Esophagus muscularis mucosa (tissue), 4 donors: Measurements from ENCODE around the gene SPSB3. TPM values are rescaled to one million over a fixed set of nuclear protein-coding genes. Genes with fewer than 3 reads are reported as not detected.

Experiments
- DNase-seq: peaks from one replicate; pipeline ENCODE4 v3.0.0-alpha.2; 2017; ENCODE audit errors: extremely low spot score
- H3K27ac ChIP-seq, 4 donors: fragments of 200-600 bp; sonication (generic); replicated peaks in 1 of 4; 1 replicate in 3 of 4; 2 replicates in 1 of 4; pipeline ENCODE4 v1.5.1; 2016 to 2019; ENCODE audit warnings: mild to moderate bottlenecking in 1 of 4
- H3K27me3 ChIP-seq, 4 donors: fragments of 200-600 bp; sonication (generic); one replicate each; pipeline versions ENCODE4 v1.5.1 to v1.6.0; 2016 to 2019
- H3K36me3 ChIP-seq, 4 donors: fragments of 200-600 bp; sonication (generic); one replicate each; pipeline ENCODE4 v1.5.1; 2016 to 2019
- H3K4me1 ChIP-seq, 4 donors: fragments of 200-600 bp; sonication (generic); one replicate each; pipeline ENCODE4 v1.5.1; 2016 to 2019
- H3K4me3 ChIP-seq, 4 donors: fragments of 200-600 bp; sonication (generic); 1 replicate in 2 of 4; 2 replicates in 2 of 4; pipeline ENCODE4 v1.5.1; 2016 to 2019; ENCODE audit warnings: mild to moderate bottlenecking in 4 of 4, moderate library complexity in 1 of 4
- H3K9me3 ChIP-seq, 4 donors: fragments of 200-600 bp; sonication (generic); 1 replicate in 3 of 4; 2 replicates in 1 of 4; pipeline ENCODE4 v1.5.1; 2016 to 2019
- EP300 ChIP-seq: sonication (generic); formaldehyde crosslinking; IDR thresholded peaks from one replicate; pipeline ENCODE4 v1.6.1; 2017; ENCODE audit warnings: antibody characterized with exemption
- POLR2A ChIP-seq: fragments of 450-650 bp; IDR thresholded peaks from one replicate; pipeline ENCODE4 v1.6.1; 2017; ENCODE audit warnings: antibody characterized with exemption, moderate library complexity, mild to moderate bottlenecking, low read depth
- POLR2AphosphoS5 ChIP-seq, 2 donors: sonication (generic); formaldehyde crosslinking; IDR thresholded peaks; one replicate each; pipeline ENCODE4 v1.6.1; 2017; ENCODE audit warnings: antibody characterized with exemption in 2 of 2
- WGBS: methylation state at CpG from one replicate; pipeline ENCODE4 v1.1.5; 2018; 5-methylcytosine and 5-hydroxymethylcytosine counted together
- intact Hi-C: fragments of 100-400 bp; cut with DNase I; formaldehyde crosslinking; loops from one replicate; pipeline ENCODE4 v1.15.1; 2023
- total RNA-seq, 4 donors: library from RNA; depleted of rRNA; stranded (reverse); fragments of >200 nt; gene quantifications; one replicate each; pipeline versions ENCODE4 v1.1.0 to v1.2.1, GENCODE V29; 2016
- TF ChIP-seq, protein P1 (sequence below), 3 experiments: fragments of 200-600 bp in 2 of 3; fragments of 450-650 bp in 1 of 3; sonication (generic) in 2 of 3; IDR thresholded peaks; one replicate each; pipeline ENCODE4 v1.5.1; 2017 to 2019; ENCODE audit warnings: antibody characterized with exemption in 3 of 3, mild to moderate bottlenecking in 2 of 3, moderate library complexity in 1 of 3

Gene SPSB3
- total RNA-seq, 4 donors from 2014 or later = 69.1 to 101 (median 78.6) TPM

DNA sequence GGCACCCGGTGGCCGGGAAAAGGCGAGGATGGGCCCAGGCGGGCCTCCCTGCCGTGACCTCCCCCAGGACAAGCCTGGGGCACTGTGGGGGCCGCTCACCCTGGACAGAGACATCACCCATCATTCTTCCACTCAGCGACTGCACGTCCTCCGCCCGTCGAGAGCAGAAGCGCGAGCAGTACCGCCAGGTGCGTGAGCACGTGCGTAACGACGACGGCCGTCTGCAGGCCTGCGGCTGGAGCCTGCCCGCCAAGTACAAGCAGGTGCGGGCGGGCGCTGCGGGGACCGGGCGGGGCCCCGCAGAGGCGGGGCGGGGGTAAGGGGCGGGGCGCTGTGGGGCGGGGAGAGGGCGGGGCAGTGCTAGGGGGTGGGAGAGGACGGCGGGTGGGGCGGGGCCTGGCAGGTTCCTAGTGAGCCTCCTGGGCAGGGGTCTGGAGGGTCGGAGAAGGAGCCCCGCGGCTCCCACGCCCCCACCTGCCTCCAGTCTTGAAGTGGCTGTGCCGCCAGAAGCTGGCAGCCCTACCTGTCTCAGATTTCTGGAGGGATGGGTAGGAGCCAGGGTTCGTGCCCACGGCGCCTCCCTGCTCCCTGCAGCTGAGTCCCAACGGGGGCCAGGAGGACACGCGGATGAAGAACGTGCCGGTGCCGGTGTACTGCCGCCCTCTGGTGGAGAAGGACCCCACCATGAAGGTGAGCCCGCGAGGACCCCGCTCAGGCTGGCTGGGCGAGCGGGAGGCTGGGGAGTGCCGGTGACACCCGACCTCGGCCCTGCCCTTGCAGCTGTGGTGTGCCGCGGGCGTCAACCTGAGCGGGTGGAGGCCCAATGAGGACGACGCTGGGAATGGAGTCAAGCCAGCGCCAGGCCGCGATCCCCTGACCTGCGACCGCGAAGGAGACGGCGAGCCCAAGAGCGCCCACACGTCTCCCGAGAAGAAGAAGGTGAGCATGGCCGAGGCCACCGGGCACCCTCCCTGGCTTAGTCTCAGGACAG, 18.6 kb downstream of the SPSB3 start:
- TF ChIP-seq, protein P1, sequence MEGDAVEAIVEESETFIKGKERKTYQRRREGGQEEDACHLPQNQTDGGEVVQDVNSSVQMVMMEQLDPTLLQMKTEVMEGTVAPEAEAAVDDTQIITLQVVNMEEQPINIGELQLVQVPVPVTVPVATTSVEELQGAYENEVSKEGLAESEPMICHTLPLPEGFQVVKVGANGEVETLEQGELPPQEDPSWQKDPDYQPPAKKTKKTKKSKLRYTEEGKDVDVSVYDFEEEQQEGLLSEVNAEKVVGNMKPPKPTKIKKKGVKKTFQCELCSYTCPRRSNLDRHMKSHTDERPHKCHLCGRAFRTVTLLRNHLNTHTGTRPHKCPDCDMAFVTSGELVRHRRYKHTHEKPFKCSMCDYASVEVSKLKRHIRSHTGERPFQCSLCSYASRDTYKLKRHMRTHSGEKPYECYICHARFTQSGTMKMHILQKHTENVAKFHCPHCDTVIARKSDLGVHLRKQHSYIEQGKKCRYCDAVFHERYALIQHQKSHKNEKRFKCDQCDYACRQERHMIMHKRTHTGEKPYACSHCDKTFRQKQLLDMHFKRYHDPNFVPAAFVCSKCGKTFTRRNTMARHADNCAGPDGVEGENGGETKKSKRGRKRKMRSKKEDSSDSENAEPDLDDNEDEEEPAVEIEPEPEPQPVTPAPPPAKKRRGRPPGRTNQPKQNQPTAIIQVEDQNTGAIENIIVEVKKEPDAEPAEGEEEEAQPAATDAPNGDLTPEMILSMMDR (IDR thresholded peaks at IDR 0.05) = peak; percentile 6 to 45 (median 18)
- TF ChIP-seq EP300 = no peak
- H3K4me1 ChIP-seq = peaks cover 0 to 14% (median 9%) of the 10 kb centered on the region in 4 donors
- H3K4me3 ChIP-seq = no peak overlapping the region
- no peaks in the 10 kb centered on the region for H3K9me3 ChIP-seq
- H3K36me3 ChIP-seq = peaks cover 47 to 100% (median 98%) of the 10 kb centered on the region in 4 donors
- WGBS = 71% methylated on average over 58 of the region's 81 CpGs
- no peak for DNase-seq
- intact Hi-C loops = no loop called here
- no peaks in the 10 kb centered on the region for H3K27me3 ChIP-seq
- H3K27ac ChIP-seq = peak overlapping the region in 1 of 4 donors; percentile 39

GRCh38 chr16:1762879-1763520, 19.4 kb downstream of the SPSB3 start:
- Histone ChIP-seq H3K36me3 (peaks cover 44 to 100% (median 97%) of the 10 kb centered on the region in 4 donors), H3K27ac (no peak overlapping the region), H3K27me3 (no peaks in the 10 kb centered on the region), H3K4me3 (no peak overlapping the region), H3K4me1 (peaks cover 0 to 10% (median 8%) of the 10 kb centered on the region in 4 donors), H3K9me3 (no peaks in the 10 kb centered on the region)
- intact Hi-C loops = no loop called here
- DNase-seq = no peak
- WGBS = 77% methylated on average over 16 of the region's 24 CpGs
- TF ChIP-seq, protein P1 (IDR thresholded peaks at IDR 0.05) = no peak
- TF ChIP-seq POLR2AphosphoS5 (IDR thresholded peaks at IDR 0.05) (no peak), EP300 (no peak), POLR2A (no peak)

- Histone ChIP-seq H3K4me1 (peaks cover 0 to 10% (median 8%) of the 10 kb centered on the region in 4 donors), H3K4me3 (no peak overlapping the region), H3K27me3 (no peaks in the 10 kb centered on the region), H3K36me3 (peaks cover 38 to 100% (median 97%) of the 10 kb centered on the region in 4 donors), H3K27ac (no peak overlapping the region), H3K9me3 (no peaks in the 10 kb centered on the region)
- no peak for DNase-seq
- intact Hi-C loops = no loop called here
- TF ChIP-seq POLR2A (no peak), EP300 (no peak), POLR2AphosphoS5 (IDR thresholded peaks at IDR 0.05) (no peak)
- TF ChIP-seq, protein P1 (IDR thresholded peaks at IDR 0.05) = no peak
- 94% methylated on average over 29 of the region's 30 CpGs for WGBS
Observed at GRCh38 chr16:1762196-1762878, 20.0 kb downstream of the SPSB3 start.

DNA sequence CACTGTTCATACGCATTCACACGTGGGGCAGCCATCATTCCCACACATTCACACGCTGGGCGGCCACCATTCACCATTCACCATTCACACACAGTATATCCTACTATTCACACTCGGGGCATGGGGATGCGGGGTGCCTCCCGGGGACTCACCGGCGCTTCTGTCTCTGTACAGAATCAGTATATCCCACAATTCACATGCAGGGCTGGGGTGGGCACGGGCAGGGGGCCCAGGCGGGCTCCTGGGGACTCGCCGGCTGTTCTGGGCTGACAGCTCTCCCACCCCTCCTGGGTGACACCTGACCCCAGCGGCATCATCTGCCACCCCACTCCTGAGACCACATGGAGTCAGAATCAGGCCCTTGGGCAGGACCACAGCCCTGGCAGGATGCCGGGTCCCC, 20.6 kb downstream of the SPSB3 start:
- peaks cover 0 to 10% (median 8%) of the 10 kb centered on the region in 4 donors for H3K4me1 ChIP-seq
- no peak overlapping the region for H3K27ac ChIP-seq
- TF ChIP-seq POLR2AphosphoS5 (IDR thresholded peaks at IDR 0.05) (no peak), EP300 (no peak), POLR2A (no peak)
- TF ChIP-seq, protein P1 (IDR thresholded peaks at IDR 0.05) = no peak
- H3K4me3 ChIP-seq = no peak overlapping the region
- no peaks in the 10 kb centered on the region for H3K9me3 ChIP-seq
- DNase-seq = no peak
- peaks cover 33 to 100% (median 95%) of the 10 kb centered on the region in 4 donors for H3K36me3 ChIP-seq
- WGBS = 86% methylated on average over 15 of the region's 15 CpGs
- H3K27me3 ChIP-seq = no peaks in the 10 kb centered on the region
- intact Hi-C loops = no loop called here
